ENCODE results near the gene NSD1. TPM values are rescaled to one million over a fixed set of nuclear protein-coding genes. Genes with fewer than 3 reads are reported as not detected.

The NSD1 gene
- total RNA-seq, 1 donor from 2014 or later, result 37.5 TPM

GRCh38 chr5:177332896-177333260 is 199.3 kb downstream of the NSD1 start:
- Histone ChIP-seq H3K4me3 (ENCODE audit: low read depth, low read length) (no peak overlapping the region), H3K27me3 (ENCODE audit: control insufficient read depth, insufficient read depth, low read length) (no peaks in the 10 kb centered on the region), H3K36me3 (ENCODE audit: control insufficient read depth, insufficient read depth, low read length) (peaks cover 7% of the 10 kb centered on the region)
- no peak for DNase-seq (ENCODE audit: low read depth)
- no peak for TF ChIP-seq CTCF (IDR thresholded peaks at IDR 0.05; ENCODE audit: insufficient read depth, low read length, poor library complexity, severe bottlenecking)

- no peak for TF ChIP-seq CTCF (IDR thresholded peaks at IDR 0.05; ENCODE audit: insufficient read depth, low read length, poor library complexity, severe bottlenecking)
- Histone ChIP-seq H3K27me3 (ENCODE audit: control insufficient read depth, insufficient read depth, low read length) (no peaks in the 10 kb centered on the region), H3K4me3 (ENCODE audit: low read depth, low read length) (no peak overlapping the region), H3K36me3 (ENCODE audit: control insufficient read depth, insufficient read depth, low read length) (peaks cover 7% of the 10 kb centered on the region)
- no peak for DNase-seq (ENCODE audit: low read depth)
These were observed 200.0 kb downstream of the NSD1 start for GRCh38 chr5:177333420-177334154.

GRCh38 chr5:177334155-177334551 is 200.6 kb downstream of the NSD1 start:
- no peak for TF ChIP-seq CTCF (IDR thresholded peaks at IDR 0.05; ENCODE audit: insufficient read depth, low read length, poor library complexity, severe bottlenecking)
- DNase-seq (ENCODE audit: low read depth), result no peak
- Histone ChIP-seq H3K36me3 (ENCODE audit: control insufficient read depth, insufficient read depth, low read length) (peaks cover 8% of the 10 kb centered on the region), H3K4me3 (ENCODE audit: low read depth, low read length) (no peak overlapping the region), H3K27me3 (ENCODE audit: control insufficient read depth, insufficient read depth, low read length) (no peaks in the 10 kb centered on the region)

GRCh38 chr5:177334781-177335700 is 201.5 kb downstream of the NSD1 start:
- TF ChIP-seq CTCF (IDR thresholded peaks at IDR 0.05; ENCODE audit: insufficient read depth, low read length, poor library complexity, severe bottlenecking), result no peak
- Histone ChIP-seq H3K36me3 (ENCODE audit: control insufficient read depth, insufficient read depth, low read length) (peaks cover 8% of the 10 kb centered on the region), H3K4me3 (ENCODE audit: low read depth, low read length) (no peak overlapping the region), H3K27me3 (ENCODE audit: control insufficient read depth, insufficient read depth, low read length) (no peaks in the 10 kb centered on the region)
- DNase-seq (ENCODE audit: low read depth), result no peak

- Histone ChIP-seq H3K4me3 (ENCODE audit: low read depth, low read length) (no peak overlapping the region), H3K27me3 (ENCODE audit: control insufficient read depth, insufficient read depth, low read length) (no peaks in the 10 kb centered on the region), H3K36me3 (ENCODE audit: control insufficient read depth, insufficient read depth, low read length) (peaks cover 6% of the 10 kb centered on the region)
- DNase-seq (ENCODE audit: low read depth), result no peak
- no peak for TF ChIP-seq CTCF (IDR thresholded peaks at IDR 0.05; ENCODE audit: insufficient read depth, low read length, poor library complexity, severe bottlenecking)
These were observed 202.1 kb downstream of the NSD1 start for GRCh38 chr5:177335701-177336065.

Data from kidney epithelial cell (primary cell).